HepG2 (cell line): ENCODE results near the gene SPAG7. TPM values are rescaled to one million over a fixed set of nuclear protein-coding genes. Genes with fewer than 3 reads are reported as not detected.
A peak's percentile ranks its signal among the peaks of the same experiment; 100 is the strongest.

Source experiments
- ASH2L ChIP-seq: fragments of 300-600, 200-600 bp; sonication (generic); IDR thresholded peaks from 2 replicates; pipeline ENCODE4 v1.7.0; 2017; ENCODE audit warnings: low read depth, mild to moderate bottlenecking, moderate library complexity, mixed read lengths, low read length; ENCODE audit not compliant: insufficient read length
- ATF7 ChIP-seq, 2 experiments: fragments of 450-650 bp in 1 of 2; sonication (generic) in 1 of 2; formaldehyde crosslinking in 1 of 2; IDR thresholded peaks; 2 replicates each; pipeline versions ENCODE4 v1.4.0 to v1.6.1; 2016 to 2020; ENCODE audit warnings: antibody characterized with exemption in 1 of 2, mild to moderate bottlenecking in 1 of 2, missing genetic modification reagents in 1 of 2
- ATF7-NPFF ChIP-seq: sonication (generic); formaldehyde crosslinking; IDR thresholded peaks from 2 replicates; pipeline ENCODE4 v1.8.1; 2023; ENCODE audit warnings: mild to moderate bottlenecking, low read depth, missing genetic modification reagents, moderate library complexity
- CHCHD3 ChIP-seq: sonication (generic); formaldehyde crosslinking; IDR thresholded peaks from 2 replicates; pipeline ENCODE4 v1.8.0; 2022; ENCODE audit warnings: mild to moderate bottlenecking, missing genetic modification reagents, moderate library complexity
- CSRNP1 ChIP-seq: sonication (generic); formaldehyde crosslinking; IDR thresholded peaks from 2 replicates; pipeline ENCODE4 v1.8.1; 2023; ENCODE audit warnings: mild to moderate bottlenecking, missing genetic modification reagents
- ERF ChIP-seq: IDR thresholded peaks from 2 replicates; pipeline ENCODE4 v1.6.1; 2018; ENCODE audit warnings: missing biosample characterization, missing genetic modification reagents
- HMGXB3 ChIP-seq: sonication (generic); formaldehyde crosslinking; IDR thresholded peaks from 2 replicates; pipeline ENCODE4 v1.4.0; 2020; ENCODE audit warnings: missing genetic modification reagents, borderline replicate concordance
- RFXANK ChIP-seq: IDR thresholded peaks from 2 replicates; pipeline ENCODE4 v1.6.1; 2016
- SMAD3 ChIP-seq: sonication (generic); formaldehyde crosslinking; IDR thresholded peaks from 2 replicates; pipeline ENCODE4 v1.4.0; 2020; ENCODE audit warnings: missing genetic modification reagents
- SP5 ChIP-seq: IDR thresholded peaks from 2 replicates; pipeline ENCODE4 v1.6.1; 2016; ENCODE audit warnings: low read depth, borderline replicate concordance
- SRF ChIP-seq: IDR thresholded peaks from 2 replicates; pipeline ENCODE4 v1.6.1; 2011; ENCODE audit warnings: mild to moderate bottlenecking, low read depth, low read length, moderate library complexity
- TFDP1 ChIP-seq: IDR thresholded peaks from 2 replicates; pipeline ENCODE4 v1.6.1; 2016; ENCODE audit warnings: missing compliant biosample characterization, missing genetic modification reagents, borderline replicate concordance
- TP53 ChIP-seq: sonication (generic); formaldehyde crosslinking; conservative IDR thresholded peaks from 2 replicates; pipeline ENCODE4 v1.4.0; 2020; ENCODE audit warnings: missing genetic modification reagents
- ZC3H13 ChIP-seq: sonication (generic); formaldehyde crosslinking; IDR thresholded peaks from 2 replicates; pipeline ENCODE4 v1.8.1; 2023; ENCODE audit warnings: mild to moderate bottlenecking, missing genetic modification reagents, moderate library complexity
- ZNF543 ChIP-seq: sonication (generic); formaldehyde crosslinking; IDR thresholded peaks from 2 replicates; pipeline ENCODE4 v1.4.0; 2020; ENCODE audit warnings: mild to moderate bottlenecking, missing genetic modification reagents
- ZNF816 ChIP-seq: sonication (generic); formaldehyde crosslinking; IDR thresholded peaks from 2 replicates; pipeline ENCODE4 v1.8.0; 2022; ENCODE audit warnings: missing genetic modification reagents, mild to moderate bottlenecking, borderline replicate concordance
- ZSCAN20 ChIP-seq: sonication (generic); formaldehyde crosslinking; IDR thresholded peaks from 2 replicates; pipeline ENCODE4 v1.4.0; 2020; ENCODE audit warnings: missing genetic modification reagents, mild to moderate bottlenecking, borderline replicate concordance
- polyA plus RNA-seq, 8 experiments: library from polyadenylated mRNA; depleted of rRNA in 3 of 8; stranded (reverse) in 7 of 8; unstranded in 1 of 8; fragments of >200 nt; fragmentation: Illumina TruSeq in 4 of 8; extraction: Trizol in 4 of 8; gene quantifications; 2 replicates each; pipeline versions ENCODE4 v1.2.1 to v1.2.3, GENCODE V29; 2011 to 2016; ENCODE audit warnings: low read depth in 4 of 8, missing spikeins in 1 of 8, mixed read lengths in 1 of 8; ENCODE audit not compliant: insufficient read depth in 1 of 8
- total RNA-seq, 5 experiments: library from RNA; depleted of rRNA; stranded (reverse); fragments of >200 nt; fragmentation: Illumina TruSeq; extraction: Trizol; gene quantifications; 2 replicates each; pipeline ENCODE4 v1.2.3, GENCODE V29; 2016; ENCODE audit warnings: low read depth in 1 of 5
- TF ChIP-seq, protein P1 (sequence below): sonication (generic); formaldehyde crosslinking; IDR thresholded peaks from 2 replicates; pipeline ENCODE4 v1.5.1; 2020; ENCODE audit warnings: mild to moderate bottlenecking, missing genetic modification reagents, moderate library complexity

SPAG7 gene
- total and polyA plus RNA-seq, 2 of the 13 experiments (the other 11 are each of a cell fraction or from before 2014, with no cell fraction given), result 51.0 to 59.0 TPM

GRCh38 chr17:4949321-4950074, 18.1 kb downstream of the SPAG7 start (continued):
- peak; percentile 87; the same call in 1 of the 2 replicates for TF ChIP-seq CSRNP1 (CRISPR knock-in tag)
- no peak for TF ChIP-seq ZNF816 (CRISPR knock-in tag)
- peak; percentile 68 for TF ChIP-seq ASH2L
- no peak for TF ChIP-seq RFXANK (CRISPR knock-in tag)
- no peak for TF ChIP-seq HMGXB3
- TF ChIP-seq, protein P1, sequence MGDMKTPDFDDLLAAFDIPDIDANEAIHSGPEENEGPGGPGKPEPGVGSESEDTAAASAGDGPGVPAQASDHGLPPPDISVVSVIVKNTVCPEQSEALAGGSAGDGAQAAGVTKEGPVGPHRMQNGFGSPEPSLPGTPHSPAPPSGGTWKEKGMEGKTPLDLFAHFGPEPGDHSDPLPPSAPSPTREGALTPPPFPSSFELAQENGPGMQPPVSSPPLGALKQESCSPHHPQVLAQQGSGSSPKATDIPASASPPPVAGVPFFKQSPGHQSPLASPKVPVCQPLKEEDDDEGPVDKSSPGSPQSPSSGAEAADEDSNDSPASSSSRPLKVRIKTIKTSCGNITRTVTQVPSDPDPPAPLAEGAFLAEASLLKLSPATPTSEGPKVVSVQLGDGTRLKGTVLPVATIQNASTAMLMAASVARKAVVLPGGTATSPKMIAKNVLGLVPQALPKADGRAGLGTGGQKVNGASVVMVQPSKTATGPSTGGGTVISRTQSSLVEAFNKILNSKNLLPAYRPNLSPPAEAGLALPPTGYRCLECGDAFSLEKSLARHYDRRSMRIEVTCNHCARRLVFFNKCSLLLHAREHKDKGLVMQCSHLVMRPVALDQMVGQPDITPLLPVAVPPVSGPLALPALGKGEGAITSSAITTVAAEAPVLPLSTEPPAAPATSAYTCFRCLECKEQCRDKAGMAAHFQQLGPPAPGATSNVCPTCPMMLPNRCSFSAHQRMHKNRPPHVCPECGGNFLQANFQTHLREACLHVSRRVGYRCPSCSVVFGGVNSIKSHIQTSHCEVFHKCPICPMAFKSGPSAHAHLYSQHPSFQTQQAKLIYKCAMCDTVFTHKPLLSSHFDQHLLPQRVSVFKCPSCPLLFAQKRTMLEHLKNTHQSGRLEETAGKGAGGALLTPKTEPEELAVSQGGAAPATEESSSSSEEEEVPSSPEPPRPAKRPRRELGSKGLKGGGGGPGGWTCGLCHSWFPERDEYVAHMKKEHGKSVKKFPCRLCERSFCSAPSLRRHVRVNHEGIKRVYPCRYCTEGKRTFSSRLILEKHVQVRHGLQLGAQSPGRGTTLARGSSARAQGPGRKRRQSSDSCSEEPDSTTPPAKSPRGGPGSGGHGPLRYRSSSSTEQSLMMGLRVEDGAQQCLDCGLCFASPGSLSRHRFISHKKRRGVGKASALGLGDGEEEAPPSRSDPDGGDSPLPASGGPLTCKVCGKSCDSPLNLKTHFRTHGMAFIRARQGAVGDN (CRISPR knock-in tag), result peak; percentile 88
- TF ChIP-seq SP5 (CRISPR knock-in tag), result peak; percentile 69; the same call in 1 of the 2 replicates
- peak; percentile 88 for TF ChIP-seq TFDP1 (CRISPR knock-in tag)
- 0 out of 2 replicates have a peak, but pooled peaks have one; percentile 39 for TF ChIP-seq ZNF543 (CRISPR knock-in tag)
- peak; percentile 48; the same call in 1 of the 2 replicates for TF ChIP-seq ERF (CRISPR knock-in tag)
- TF ChIP-seq ATF7-NPFF (CRISPR knock-in tag), result no peak
- TF ChIP-seq SRF, result no peak
- no peak for TF ChIP-seq CHCHD3 (CRISPR knock-in tag)
- TF ChIP-seq ZC3H13 (CRISPR knock-in tag), result peak; percentile 92
- no peak for TF ChIP-seq ATF7 (IDR thresholded peaks at IDR 0.05)
- no peak for TF ChIP-seq ATF7 (CRISPR knock-in tag; IDR thresholded peaks at IDR 0.05)
- no peak for TF ChIP-seq ZSCAN20 (CRISPR knock-in tag)
- no peak for TF ChIP-seq TP53
- no peak for TF ChIP-seq SMAD3 (CRISPR knock-in tag)
